ENCODE results near the gene EPHB3. TPM values are rescaled to one million over a fixed set of nuclear protein-coding genes. Genes with fewer than 3 reads are reported as not detected.
A peak's percentile ranks its signal among the peaks of the same experiment; 100 is the strongest.
"Not testable (repeated sequence)": the region's sequence is repeated elsewhere in the genome, so short reads cannot be mapped to it uniquely, and the experiment has no call there.

The EPHB3 gene
- total and polyA plus RNA-seq, 5 donors from 2014 or later, result not detected

DNA sequence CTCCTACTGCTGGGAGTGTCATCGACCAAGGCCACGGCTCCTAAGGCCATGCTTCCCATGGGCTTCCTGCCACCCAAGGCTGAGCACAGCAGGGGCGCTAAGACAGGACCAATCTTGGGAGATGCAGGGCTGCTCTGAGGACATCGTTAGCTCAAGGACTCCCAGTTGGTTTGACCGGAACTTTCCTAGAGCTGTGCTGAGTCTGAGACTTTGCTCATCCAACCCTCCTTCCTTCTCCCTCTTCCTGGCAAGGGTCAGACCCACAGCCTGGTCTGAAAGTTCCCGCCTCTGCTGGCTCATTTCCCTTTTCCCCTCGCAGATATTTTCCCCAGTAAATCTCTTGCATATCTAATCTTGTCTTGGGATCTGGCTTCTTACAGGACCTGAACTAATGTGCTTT lies 57.2 kb downstream of the EPHB3 start:
- Histone ChIP-seq H3K27ac (ENCODE audit: insufficient read depth, low read length, poor library complexity, severe bottlenecking) (no peak overlapping the region), H3K4me1 (ENCODE audit: control insufficient read depth, insufficient read depth, low read length, poor library complexity, severe bottlenecking) (no peaks in the 10 kb centered on the region), H3K27me3 (ENCODE audit: control insufficient read depth, insufficient read depth, low read length) (no peaks in the 10 kb centered on the region), H3K4me3 (ENCODE audit: low read depth, low read length) (no peak overlapping the region), H3K36me3 (ENCODE audit: control insufficient read depth, insufficient read depth, low read length) (no peaks in the 10 kb centered on the region), H3K9me3 (ENCODE audit: control insufficient read depth in 2 of 2, low read length in 2 of 2) (no peaks in the 10 kb centered on the region)
- peaks cover 13% of the 10 kb centered on the region for H3K27me3 Mint-ChIP-seq
- H3K9me3 Mint-ChIP-seq, result no peaks in the 10 kb centered on the region
- ATAC-seq (ENCODE audit: low read depth in 2 of 2), result no peak
- H3K4me3 Mint-ChIP-seq, result no peak overlapping the region
- no peak overlapping the region for H3K27ac Mint-ChIP-seq
- DNase-seq, result no peak
- no peaks in the 10 kb centered on the region for H3K36me3 Mint-ChIP-seq
- peaks cover 0 to 7% (median 2%) of the 10 kb centered on the region in 4 donors for H3K4me1 Mint-ChIP-seq

DNA sequence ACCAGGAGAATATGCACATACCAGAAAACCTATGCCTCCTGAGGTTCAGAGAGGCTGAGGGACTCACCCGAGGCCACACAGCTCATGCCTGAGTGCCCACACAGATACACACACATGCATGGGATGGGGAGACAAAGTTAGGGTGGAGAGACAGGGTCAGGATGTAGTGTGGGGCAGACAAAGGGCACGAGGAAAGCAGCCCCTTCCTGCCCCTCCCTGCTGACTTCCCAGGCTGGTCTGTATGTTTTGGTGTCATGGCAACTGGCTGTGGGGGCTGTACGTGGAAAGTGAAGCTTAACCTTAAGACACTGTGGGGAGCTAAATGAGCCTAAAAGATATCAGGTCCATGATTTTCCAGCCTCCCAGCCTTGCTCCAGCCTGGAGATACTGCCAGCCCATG lies 57.8 kb downstream of the EPHB3 start:
- no peaks in the 10 kb centered on the region for H3K27me3 ChIP-seq (ENCODE audit: control insufficient read depth, insufficient read depth, low read length)
- H3K4me3 ChIP-seq (ENCODE audit: low read depth, low read length), result no peak overlapping the region
- no peaks in the 10 kb centered on the region for H3K9me3 ChIP-seq (ENCODE audit: control insufficient read depth in 2 of 2, low read length in 2 of 2)
- no peaks in the 10 kb centered on the region for H3K36me3 ChIP-seq (ENCODE audit: control insufficient read depth, insufficient read depth, low read length)
- no peaks in the 10 kb centered on the region for H3K36me3 Mint-ChIP-seq
- ATAC-seq (ENCODE audit: low read depth in 2 of 2), result no peak
- peaks cover 0 to 7% (median 2%) of the 10 kb centered on the region in 4 donors for H3K4me1 Mint-ChIP-seq
- H3K4me1 ChIP-seq (ENCODE audit: control insufficient read depth, insufficient read depth, low read length, poor library complexity, severe bottlenecking), result no peaks in the 10 kb centered on the region
- H3K27me3 Mint-ChIP-seq, result peaks cover 13% of the 10 kb centered on the region
- H3K27ac Mint-ChIP-seq, result peak overlapping the region in 1 of 3 donors; percentile 29
- no peak overlapping the region for H3K27ac ChIP-seq (ENCODE audit: insufficient read depth, low read length, poor library complexity, severe bottlenecking)
- no peak overlapping the region for H3K4me3 Mint-ChIP-seq
- peak in 1 of 3 donors; percentile 10 for DNase-seq
- no peaks in the 10 kb centered on the region for H3K9me3 Mint-ChIP-seq

GRCh38 chr3:184619787-184620430 lies 58.3 kb downstream of the EPHB3 start:
- peaks cover 0 to 7% (median 2%) of the 10 kb centered on the region in 4 donors for H3K4me1 Mint-ChIP-seq
- Histone ChIP-seq H3K27ac (ENCODE audit: insufficient read depth, low read length, poor library complexity, severe bottlenecking) (no peak overlapping the region), H3K27me3 (ENCODE audit: control insufficient read depth, insufficient read depth, low read length) (peaks cover under 1% of the 10 kb centered on the region), H3K9me3 (ENCODE audit: control insufficient read depth in 2 of 2, low read length in 2 of 2) (no peaks in the 10 kb centered on the region), H3K4me1 (ENCODE audit: control insufficient read depth, insufficient read depth, low read length, poor library complexity, severe bottlenecking) (no peaks in the 10 kb centered on the region), H3K36me3 (ENCODE audit: control insufficient read depth, insufficient read depth, low read length) (no peaks in the 10 kb centered on the region), H3K4me3 (ENCODE audit: low read depth, low read length) (no peak overlapping the region)
- H3K9me3 Mint-ChIP-seq, result no peaks in the 10 kb centered on the region
- H3K36me3 Mint-ChIP-seq, result no peaks in the 10 kb centered on the region
- no peak overlapping the region for H3K4me3 Mint-ChIP-seq
- H3K27me3 Mint-ChIP-seq, result peaks cover 18% of the 10 kb centered on the region
- ATAC-seq (ENCODE audit: low read depth in 2 of 2) (no peak), DNase-seq (no peak)
- no peak overlapping the region for H3K27ac Mint-ChIP-seq

DNA sequence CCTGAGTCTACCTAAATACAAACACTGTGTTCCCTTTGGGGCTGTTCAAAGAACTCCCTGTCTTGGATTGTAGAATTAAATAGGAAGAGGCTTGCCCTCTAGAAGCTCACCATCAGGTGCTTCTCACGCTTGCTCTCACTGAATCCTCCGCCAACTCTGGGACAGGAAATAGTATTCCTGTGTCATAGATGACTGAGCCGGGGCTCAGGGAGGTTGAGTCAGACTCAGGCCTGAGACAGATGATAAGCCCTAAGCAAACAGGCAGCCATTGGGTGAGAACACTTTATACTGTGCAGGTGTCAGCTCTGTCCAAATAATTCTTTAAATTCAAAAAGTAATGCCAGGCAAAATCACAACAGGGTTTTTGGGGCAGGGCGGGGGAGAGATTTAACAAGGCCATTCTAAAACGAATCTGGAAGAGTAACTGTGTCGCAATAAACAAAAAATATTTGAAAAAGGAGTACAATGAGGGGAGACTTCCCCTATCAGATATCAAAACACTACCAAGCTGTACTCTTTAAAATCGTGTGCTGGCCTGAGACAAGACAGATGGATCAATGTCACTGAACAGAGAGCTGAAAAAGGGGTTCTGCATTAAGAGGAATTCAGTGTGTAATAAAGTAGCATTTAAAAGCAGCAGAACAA lies 59.0 kb downstream of the EPHB3 start:
- ATAC-seq (ENCODE audit: low read depth in 2 of 2), result no peak
- Histone ChIP-seq H3K4me3 (ENCODE audit: low read depth, low read length) (no peak overlapping the region), H3K36me3 (ENCODE audit: control insufficient read depth, insufficient read depth, low read length) (no peaks in the 10 kb centered on the region), H3K27me3 (ENCODE audit: control insufficient read depth, insufficient read depth, low read length) (peaks cover 4% of the 10 kb centered on the region), H3K9me3 (ENCODE audit: control insufficient read depth in 2 of 2, low read length in 2 of 2) (no peaks in the 10 kb centered on the region), H3K4me1 (ENCODE audit: control insufficient read depth, insufficient read depth, low read length, poor library complexity, severe bottlenecking) (no peaks in the 10 kb centered on the region), H3K27ac (ENCODE audit: insufficient read depth, low read length, poor library complexity, severe bottlenecking) (no peak overlapping the region)
- Mint-ChIP-seq H3K9me3 (no peaks in the 10 kb centered on the region), H3K36me3 (no peaks in the 10 kb centered on the region), H3K4me3 (no peak overlapping the region), H3K4me1 (peaks cover 0 to 7% (median 2%) of the 10 kb centered on the region in 4 donors), H3K27me3 (peaks cover 18% of the 10 kb centered on the region), H3K27ac (peak overlapping the region in 1 of 3 donors; percentile 72)
- DNase-seq, result no peak

- H3K27me3 Mint-ChIP-seq, result not testable (repeated sequence)
Observed at GRCh38 chr3:184622156-184622555, 60.6 kb downstream of the EPHB3 start.

GRCh38 chr3:184626923-184627322 lies 65.3 kb downstream of the EPHB3 start:
- Histone ChIP-seq H3K4me3 (ENCODE audit: low read depth, low read length) (no peak overlapping the region), H3K9me3 (ENCODE audit: control insufficient read depth in 2 of 2, low read length in 2 of 2) (no peaks in the 10 kb centered on the region), H3K4me1 (ENCODE audit: control insufficient read depth, insufficient read depth, low read length, poor library complexity, severe bottlenecking) (no peaks in the 10 kb centered on the region), H3K36me3 (ENCODE audit: control insufficient read depth, insufficient read depth, low read length) (no peaks in the 10 kb centered on the region), H3K27me3 (ENCODE audit: control insufficient read depth, insufficient read depth, low read length) (peaks cover 4% of the 10 kb centered on the region), H3K27ac (ENCODE audit: insufficient read depth, low read length, poor library complexity, severe bottlenecking) (no peak overlapping the region)
- no peak for DNase-seq
- Mint-ChIP-seq H3K4me3 (no peak overlapping the region), H3K36me3 (no peaks in the 10 kb centered on the region), H3K4me1 (no peaks in the 10 kb centered on the region), H3K27ac (no peak overlapping the region), H3K27me3 (peaks cover 15% of the 10 kb centered on the region), H3K9me3 (no peaks in the 10 kb centered on the region)
- no peak for ATAC-seq (ENCODE audit: low read depth in 2 of 2)

More at GRCh38 chr3:184622156-184622555, 60.6 kb downstream of the EPHB3 start:
- H3K27ac Mint-ChIP-seq; H3K27me3 ChIP-seq (ENCODE audit: control insufficient read depth, insufficient read depth, low read length); H3K4me1 ChIP-seq (ENCODE audit: control insufficient read depth, insufficient read depth, low read length, poor library complexity, severe bottlenecking); H3K36me3 ChIP-seq (ENCODE audit: control insufficient read depth, insufficient read depth, low read length); H3K9me3 Mint-ChIP-seq; H3K4me3 ChIP-seq (ENCODE audit: low read depth, low read length); ATAC-seq (ENCODE audit: low read depth in 2 of 2); H3K4me3 Mint-ChIP-seq; H3K27ac ChIP-seq (ENCODE audit: insufficient read depth, low read length, poor library complexity, severe bottlenecking); H3K36me3 Mint-ChIP-seq; H3K4me1 Mint-ChIP-seq; H3K9me3 ChIP-seq (ENCODE audit: control insufficient read depth in 2 of 2, low read length in 2 of 2); DNase-seq: not testable (repeated sequence)

GRCh38 chr3:184629555-184630160 lies 68.1 kb downstream of the EPHB3 start:
- Mint-ChIP-seq H3K9me3 (no peaks in the 10 kb centered on the region), H3K27ac (no peak overlapping the region), H3K4me3 (no peak overlapping the region), H3K4me1 (no peaks in the 10 kb centered on the region), H3K36me3 (no peaks in the 10 kb centered on the region), H3K27me3 (peaks cover 9% of the 10 kb centered on the region)
- Histone ChIP-seq H3K36me3 (ENCODE audit: control insufficient read depth, insufficient read depth, low read length) (no peaks in the 10 kb centered on the region), H3K4me1 (ENCODE audit: control insufficient read depth, insufficient read depth, low read length, poor library complexity, severe bottlenecking) (no peaks in the 10 kb centered on the region), H3K27me3 (ENCODE audit: control insufficient read depth, insufficient read depth, low read length) (peaks cover 4% of the 10 kb centered on the region), H3K9me3 (ENCODE audit: control insufficient read depth in 2 of 2, low read length in 2 of 2) (no peaks in the 10 kb centered on the region), H3K27ac (ENCODE audit: insufficient read depth, low read length, poor library complexity, severe bottlenecking) (no peak overlapping the region), H3K4me3 (ENCODE audit: low read depth, low read length) (no peak overlapping the region)
- ATAC-seq (ENCODE audit: low read depth in 2 of 2) (no peak), DNase-seq (no peak)

Measured in CD4-positive, CD25-positive, alpha-beta regulatory T cell (primary cell).